Central memory CD8-positive, alpha-beta T cell (primary cell): ENCODE measurements around the gene PGF.

Experiments used
- ATAC-seq: fragments of 150-1000 bp; cut with Tn5 transposase; replicated peaks from 2 replicates; pipeline ENCODE4 v1.10.0; 2022; ENCODE audit warnings: mild to moderate bottlenecking, moderate FRiP score, moderate number of reproducible peaks; ENCODE audit not compliant: poor library complexity, severe bottlenecking; ENCODE audit errors: extremely low read depth
- DNase-seq, 2 donors: peaks; one replicate each; pipeline ENCODE4 v3.0.0; 2021; ENCODE audit warnings: low spot score in 2 of 2
- H3K27ac Mint-ChIP-seq: one replicate; pipeline ENCODE4 v1.8.0; 2022; ENCODE audit warnings: low read depth, mild to moderate bottlenecking, moderate library complexity, mixed read lengths
- H3K27me3 Mint-ChIP-seq: one replicate; pipeline ENCODE4 v1.8.0; 2022; ENCODE audit warnings: mixed read lengths
- H3K36me3 Mint-ChIP-seq: one replicate; pipeline ENCODE4 v1.8.0; 2022; ENCODE audit warnings: mild to moderate bottlenecking, moderate library complexity, mixed read lengths; ENCODE audit not compliant: insufficient read depth
- H3K4me1 Mint-ChIP-seq: one replicate; pipeline ENCODE4 v1.8.0; 2022; ENCODE audit warnings: mixed read lengths
- H3K4me3 Mint-ChIP-seq: one replicate; pipeline ENCODE4 v1.8.0; 2022; ENCODE audit warnings: mild to moderate bottlenecking, moderate library complexity, mixed read lengths
- H3K9me3 Mint-ChIP-seq: one replicate; pipeline ENCODE4 v1.8.0; 2022; ENCODE audit warnings: mixed read lengths

PGF gene

GRCh38 chr14:74913986-74914573 is 41.3 kb downstream of the PGF start:
- Mint-ChIP-seq H3K27ac (no peak overlapping the region), H3K27me3 (peaks cover 15% of the 10 kb centered on the region), H3K4me3 (no peak overlapping the region), H3K9me3 (no peaks in the 10 kb centered on the region), H3K36me3 (peaks cover 3% of the 10 kb centered on the region), H3K4me1 (no peaks in the 10 kb centered on the region)
- DNase-seq, result no peak
- no peak for ATAC-seq

- Mint-ChIP-seq H3K9me3 (no peaks in the 10 kb centered on the region), H3K36me3 (peaks cover 3% of the 10 kb centered on the region), H3K4me3 (no peak overlapping the region), H3K27ac (no peak overlapping the region), H3K4me1 (no peaks in the 10 kb centered on the region), H3K27me3 (peaks cover 15% of the 10 kb centered on the region)
- DNase-seq, result no peak
- no peak for ATAC-seq
Measured at GRCh38 chr14:74913393-74913910, 41.9 kb downstream of the PGF start.

DNA sequence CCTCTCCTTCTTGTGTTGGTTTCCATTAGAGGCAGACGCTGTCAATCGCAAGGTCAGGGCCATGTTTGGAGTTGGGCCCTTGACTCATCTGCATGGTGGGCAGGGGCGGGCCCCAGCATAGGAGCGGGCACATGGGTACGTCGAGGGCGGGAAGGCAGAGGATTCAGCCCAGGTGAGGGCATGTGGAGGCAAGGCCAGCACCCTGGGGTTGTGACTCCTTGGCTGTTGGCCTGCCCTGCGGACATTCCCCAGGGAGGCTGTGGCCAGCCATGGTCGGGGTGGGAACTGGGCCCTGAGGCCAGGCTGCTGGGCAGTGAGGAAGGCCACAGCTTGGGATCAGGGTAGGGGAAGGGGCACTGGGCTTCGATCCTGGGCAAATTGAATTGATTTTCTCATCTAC is 42.6 kb downstream of the PGF start:
- ATAC-seq (no peak), DNase-seq (no peak)
- H3K4me3 Mint-ChIP-seq, result no peak overlapping the region
- H3K27me3 Mint-ChIP-seq, result peaks cover 15% of the 10 kb centered on the region
- H3K9me3 Mint-ChIP-seq, result no peaks in the 10 kb centered on the region
- H3K36me3 Mint-ChIP-seq, result peaks cover 3% of the 10 kb centered on the region
- no peak overlapping the region for H3K27ac Mint-ChIP-seq
- no peaks in the 10 kb centered on the region for H3K4me1 Mint-ChIP-seq

DNA sequence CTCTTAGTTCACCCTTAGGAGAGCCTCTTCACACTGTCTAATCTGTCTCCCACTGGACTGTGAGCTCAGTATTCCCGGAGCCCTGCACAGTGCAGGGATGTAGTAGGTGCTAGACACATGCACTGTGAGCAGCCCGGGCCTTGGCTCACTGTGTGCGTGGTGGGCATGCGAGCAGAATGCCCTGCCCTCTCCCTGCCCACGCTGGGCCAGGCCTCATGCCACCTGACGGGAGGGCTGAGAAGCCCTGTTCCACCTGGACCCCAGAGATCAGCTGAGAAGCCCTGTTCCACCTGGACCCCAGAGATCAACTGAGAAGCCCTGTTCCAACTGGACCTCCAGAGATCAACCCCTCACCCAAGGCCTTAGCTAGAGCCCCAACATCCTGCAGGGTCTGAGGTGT is 43.3 kb downstream of the PGF start:
- H3K9me3 Mint-ChIP-seq, result no peaks in the 10 kb centered on the region
- peaks cover 3% of the 10 kb centered on the region for H3K36me3 Mint-ChIP-seq
- DNase-seq, result no peak
- no peaks in the 10 kb centered on the region for H3K4me1 Mint-ChIP-seq
- no peak overlapping the region for H3K27ac Mint-ChIP-seq
- no peak overlapping the region for H3K4me3 Mint-ChIP-seq
- peaks cover 10% of the 10 kb centered on the region for H3K27me3 Mint-ChIP-seq
- no peak for ATAC-seq

DNA sequence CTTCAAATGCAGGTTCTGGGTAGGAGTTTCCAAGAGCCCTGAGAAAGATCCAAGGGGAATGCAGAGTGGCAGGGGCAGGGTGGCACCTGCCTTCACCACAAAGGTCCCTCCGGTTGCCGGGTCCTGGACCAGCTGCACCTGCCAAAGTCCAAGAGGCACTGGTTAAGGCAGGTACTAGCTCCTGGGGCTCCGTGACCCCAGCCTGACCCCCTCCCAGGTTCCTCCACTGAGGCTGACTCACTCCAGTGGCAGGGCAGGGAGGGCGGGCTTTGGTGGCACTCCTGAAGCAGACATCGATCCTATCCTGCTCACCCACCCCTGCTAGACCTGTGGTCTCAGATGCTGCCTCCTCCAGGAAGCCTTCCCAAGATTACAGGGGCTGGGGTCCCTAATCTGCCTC is 43.7 kb downstream of the PGF start:
- peaks cover 3% of the 10 kb centered on the region for H3K36me3 Mint-ChIP-seq
- H3K27ac Mint-ChIP-seq, result no peak overlapping the region
- H3K27me3 Mint-ChIP-seq, result peaks cover 9% of the 10 kb centered on the region
- DNase-seq (no peak), ATAC-seq (no peak)
- no peak overlapping the region for H3K4me3 Mint-ChIP-seq
- no peaks in the 10 kb centered on the region for H3K4me1 Mint-ChIP-seq
- no peaks in the 10 kb centered on the region for H3K9me3 Mint-ChIP-seq

DNA sequence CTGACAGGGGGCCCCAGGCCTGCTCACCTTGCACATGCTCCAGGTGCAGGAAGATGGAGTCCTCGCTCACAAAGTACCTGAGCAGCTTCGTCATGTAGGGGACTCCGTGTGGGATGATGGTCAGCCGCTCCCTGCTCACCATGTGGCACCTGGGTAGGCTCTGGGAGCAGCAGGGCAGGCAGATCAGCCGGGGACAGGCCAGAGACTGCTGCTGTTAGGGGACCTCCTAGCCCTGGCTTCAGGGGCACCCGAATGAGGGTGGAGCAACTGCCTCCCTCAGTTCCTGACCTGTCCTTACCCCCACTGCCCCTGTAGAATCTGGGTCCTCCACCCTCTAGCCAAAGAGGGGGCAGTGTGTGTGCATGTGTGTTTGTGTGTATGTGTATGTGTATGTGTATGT is 44.2 kb downstream of the PGF start:
- peaks cover 6% of the 10 kb centered on the region for H3K27me3 Mint-ChIP-seq
- peaks cover 3% of the 10 kb centered on the region for H3K36me3 Mint-ChIP-seq
- ATAC-seq (no peak), DNase-seq (no peak)
- no peaks in the 10 kb centered on the region for H3K4me1 Mint-ChIP-seq
- no peaks in the 10 kb centered on the region for H3K9me3 Mint-ChIP-seq
- no peak overlapping the region for H3K27ac Mint-ChIP-seq
- H3K4me3 Mint-ChIP-seq, result no peak overlapping the region

DNA sequence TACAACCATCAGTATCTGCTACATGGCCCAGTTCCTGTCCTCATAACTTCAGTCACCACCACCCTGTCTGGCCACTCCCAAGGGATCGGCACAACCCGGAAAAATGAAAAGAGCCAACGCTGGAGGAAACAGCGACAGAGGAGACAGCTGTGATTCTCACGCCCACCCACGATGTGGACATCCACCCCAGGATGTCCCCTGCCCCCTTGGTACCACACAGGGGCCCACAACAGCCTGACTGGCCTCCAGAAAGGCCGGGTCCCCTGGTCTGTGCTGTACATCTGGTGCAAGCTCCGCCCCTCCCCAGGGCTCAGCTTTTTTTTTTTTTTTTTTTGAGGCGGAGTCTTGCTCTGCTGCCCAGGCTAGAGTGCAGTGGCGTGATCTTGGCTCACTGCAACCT is 44.8 kb downstream of the PGF start:
- no peak overlapping the region for H3K27ac Mint-ChIP-seq
- H3K36me3 Mint-ChIP-seq, result peaks cover 6% of the 10 kb centered on the region
- H3K9me3 Mint-ChIP-seq, result no peaks in the 10 kb centered on the region
- no peak for ATAC-seq
- no peak overlapping the region for H3K4me3 Mint-ChIP-seq
- no peak for DNase-seq
- H3K27me3 Mint-ChIP-seq, result no peaks in the 10 kb centered on the region
- H3K4me1 Mint-ChIP-seq, result no peaks in the 10 kb centered on the region

- no peaks in the 10 kb centered on the region for H3K9me3 Mint-ChIP-seq
- ATAC-seq, result no peak
- peaks cover 6% of the 10 kb centered on the region for H3K36me3 Mint-ChIP-seq
- no peak overlapping the region for H3K27ac Mint-ChIP-seq
- H3K4me3 Mint-ChIP-seq, result no peak overlapping the region
- DNase-seq, result no peak
- H3K27me3 Mint-ChIP-seq, result no peaks in the 10 kb centered on the region
- H3K4me1 Mint-ChIP-seq, result peaks cover under 1% of the 10 kb centered on the region
Measured at GRCh38 chr14:74909911-74910310, 45.5 kb downstream of the PGF start.

DNA sequence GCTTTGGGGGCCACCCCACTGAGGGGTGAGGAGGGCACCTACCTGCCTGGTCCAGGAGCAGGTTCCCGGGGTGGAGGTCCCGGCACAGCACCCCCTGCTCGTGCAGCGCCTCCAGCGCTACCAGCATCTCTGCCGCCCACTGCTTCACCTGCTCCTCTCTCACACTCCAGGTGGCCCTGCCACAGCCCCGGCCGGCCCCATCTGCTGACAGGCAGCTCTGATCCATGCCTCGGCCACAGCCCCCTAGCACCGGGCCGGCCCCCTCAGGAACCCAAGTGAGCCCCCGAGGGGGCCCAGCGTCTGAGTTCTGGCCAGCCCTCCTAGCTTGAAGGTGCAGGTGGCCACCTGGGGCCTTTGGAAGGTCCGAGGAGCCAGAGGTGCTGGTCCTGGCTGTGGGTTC is 45.9 kb downstream of the PGF start:
- Mint-ChIP-seq H3K4me1 (peaks cover 5% of the 10 kb centered on the region), H3K9me3 (no peaks in the 10 kb centered on the region), H3K4me3 (no peak overlapping the region), H3K27ac (no peak overlapping the region), H3K27me3 (no peaks in the 10 kb centered on the region), H3K36me3 (peaks cover 9% of the 10 kb centered on the region)
- DNase-seq, result no peak
- no peak for ATAC-seq

DNA sequence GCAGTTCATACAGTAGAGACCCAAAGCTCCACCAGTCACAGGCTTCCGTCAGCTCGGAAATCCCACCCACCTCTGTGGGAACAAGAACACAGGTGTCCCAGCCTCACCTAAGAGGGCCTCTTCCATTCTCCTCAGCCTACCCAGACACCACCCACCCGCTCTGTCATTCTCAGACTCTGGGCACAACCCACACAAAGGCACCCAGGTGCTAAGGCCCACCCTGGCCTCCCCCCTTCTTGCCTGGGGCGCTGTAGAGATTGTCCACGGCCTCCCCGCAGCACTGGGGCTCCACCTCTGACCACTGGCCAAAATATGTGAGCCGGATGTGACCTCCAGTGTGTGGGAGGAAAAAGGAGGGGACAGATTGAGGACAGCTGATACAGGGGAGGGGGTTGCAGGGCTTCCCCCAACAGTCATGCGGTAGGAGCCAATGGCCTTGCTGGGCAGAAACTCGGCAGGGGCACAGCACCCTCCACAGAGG is 46.5 kb downstream of the PGF start:
- DNase-seq (no peak), ATAC-seq (no peak)
- Mint-ChIP-seq H3K27ac (no peak overlapping the region), H3K4me3 (no peak overlapping the region), H3K27me3 (no peaks in the 10 kb centered on the region), H3K9me3 (no peaks in the 10 kb centered on the region), H3K4me1 (peaks cover 6% of the 10 kb centered on the region), H3K36me3 (peaks cover 9% of the 10 kb centered on the region)

- Mint-ChIP-seq H3K4me3 (no peak overlapping the region), H3K4me1 (peaks cover 6% of the 10 kb centered on the region), H3K9me3 (no peaks in the 10 kb centered on the region), H3K27ac (no peak overlapping the region), H3K27me3 (no peaks in the 10 kb centered on the region), H3K36me3 (peaks cover 18% of the 10 kb centered on the region)
- ATAC-seq, result no peak
- DNase-seq, result no peak
Measured at GRCh38 chr14:74907744-74908143, 47.7 kb downstream of the PGF start.

DNA sequence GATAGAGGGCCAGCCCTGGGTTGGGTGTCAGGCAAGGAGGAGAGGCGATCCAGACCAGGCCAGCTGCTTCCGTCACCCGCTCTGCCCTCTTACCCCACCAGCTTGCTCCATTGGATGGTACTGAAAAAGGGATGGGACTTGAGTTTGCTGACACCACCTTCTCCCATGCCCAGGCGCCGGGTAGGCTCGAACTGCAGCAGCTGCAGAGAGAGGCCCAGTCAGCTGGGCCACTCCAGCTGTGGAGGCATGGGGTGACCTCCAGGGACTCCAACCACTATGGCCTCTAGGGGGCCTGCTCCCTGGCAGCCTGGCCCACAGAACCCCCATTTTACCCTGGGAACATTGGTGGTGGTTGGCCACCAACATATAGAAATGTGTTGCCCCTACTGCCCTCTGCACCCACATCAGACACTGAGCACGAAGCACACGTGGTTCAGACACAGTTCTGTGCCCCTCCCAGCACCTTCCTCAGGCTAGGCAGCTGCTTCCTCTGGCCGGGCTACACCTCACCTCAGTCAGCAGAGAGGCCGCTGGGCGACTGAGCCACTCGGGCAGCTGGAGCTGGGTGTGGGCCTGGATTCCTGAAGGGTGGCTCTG is 48.4 kb downstream of the PGF start:
- no peaks in the 10 kb centered on the region for H3K27me3 Mint-ChIP-seq
- H3K27ac Mint-ChIP-seq, result no peak overlapping the region
- DNase-seq (no peak), ATAC-seq (no peak)
- no peak overlapping the region for H3K4me3 Mint-ChIP-seq
- H3K36me3 Mint-ChIP-seq, result peaks cover 25% of the 10 kb centered on the region
- peaks cover 6% of the 10 kb centered on the region for H3K4me1 Mint-ChIP-seq
- H3K9me3 Mint-ChIP-seq, result no peaks in the 10 kb centered on the region

GRCh38 chr14:74905595-74906142 is 49.7 kb downstream of the PGF start:
- DNase-seq (peak; percentile 63 to 73), ATAC-seq (peak; percentile 52)
- Mint-ChIP-seq H3K4me3 (no peak overlapping the region), H3K27me3 (no peaks in the 10 kb centered on the region), H3K27ac (no peak overlapping the region), H3K4me1 (peaks cover 6% of the 10 kb centered on the region), H3K36me3 (peaks cover 35% of the 10 kb centered on the region), H3K9me3 (no peaks in the 10 kb centered on the region)
